Mucosa of rectum (tissue), 2 donors: ENCODE results near the gene PRKACA.

ENCODE experiments used
- H3K27ac ChIP-seq, 2 donors: one replicate each; pipeline ENCODE4 v1.7.0; 2013; ENCODE audit warnings: inconsistent platforms in 2 of 2, low read depth in 2 of 2, low read length in 2 of 2
- H3K27me3 ChIP-seq, 2 donors: one replicate each; pipeline ENCODE4 v1.7.0; 2013; ENCODE audit warnings: low read length in 2 of 2; ENCODE audit not compliant: control insufficient read depth in 2 of 2, insufficient read depth in 2 of 2
- H3K36me3 ChIP-seq, 2 donors: one replicate each; pipeline ENCODE4 v1.7.0; 2013; ENCODE audit warnings: low read length in 2 of 2; ENCODE audit not compliant: control insufficient read depth in 2 of 2, insufficient read depth in 2 of 2
- H3K4me1 ChIP-seq, 2 donors: one replicate each; pipeline ENCODE4 v1.7.0; 2013; ENCODE audit warnings: low read length in 2 of 2, mild to moderate bottlenecking in 1 of 2; ENCODE audit not compliant: control insufficient read depth in 2 of 2, insufficient read depth in 2 of 2
- H3K4me3 ChIP-seq, 2 donors: one replicate each; pipeline ENCODE4 v1.7.0; 2013; ENCODE audit warnings: low read length in 2 of 2
- H3K9ac ChIP-seq, 2 donors: one replicate each; pipeline ENCODE4 v1.7.0; 2013; ENCODE audit warnings: low read length in 2 of 2, low read depth in 1 of 2, mild to moderate bottlenecking in 1 of 2
- H3K9me3 ChIP-seq, 2 donors: one replicate each; pipeline ENCODE4 v1.7.0; 2013; ENCODE audit warnings: low read length in 2 of 2; ENCODE audit not compliant: control insufficient read depth in 2 of 2
- donor health status: healthy.
- donor health status: Normal muscosa, but diverticular disease.

PRKACA gene

GRCh38 chr19:14058182-14059092 is 59.1 kb downstream of the PRKACA start:
- Histone ChIP-seq H3K9me3 (no peaks in the 10 kb centered on the region), H3K4me3 (no peak overlapping the region), H3K9ac (no peak overlapping the region), H3K27ac (no peak overlapping the region), H3K4me1 (peaks cover 3 to 4% of the 10 kb centered on the region in 2 donors), H3K36me3 (no peaks in the 10 kb centered on the region), H3K27me3 (peaks cover 3 to 4% of the 10 kb centered on the region in 2 donors)

DNA sequence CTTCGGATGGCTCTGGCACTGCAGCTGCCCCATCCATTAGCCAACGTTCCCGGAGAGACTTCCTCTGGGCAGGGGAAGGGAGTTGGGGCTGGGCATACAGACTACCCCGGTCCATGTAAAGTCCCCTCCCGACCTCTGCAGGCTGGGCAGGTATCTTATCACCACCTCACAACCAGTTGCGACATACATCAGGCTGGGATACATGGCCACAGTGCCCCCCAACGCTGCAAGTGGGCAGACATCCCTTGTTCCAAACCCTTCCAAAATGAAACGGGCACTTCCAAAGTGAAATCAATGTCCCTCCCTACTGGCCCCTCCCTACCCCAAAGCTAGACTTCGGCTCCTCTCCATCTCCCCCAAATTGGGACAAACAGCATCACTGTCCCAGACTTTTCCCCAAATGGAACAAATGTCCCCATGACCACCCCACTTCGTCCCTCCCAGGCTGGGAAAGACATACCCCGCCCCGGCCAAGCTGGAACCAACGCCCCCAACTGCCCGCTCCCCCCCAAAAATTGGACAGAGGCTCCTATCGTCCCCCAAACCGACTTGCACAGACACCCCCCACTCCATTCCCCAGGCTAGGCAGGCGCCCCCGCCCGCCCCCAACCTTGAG is 60.7 kb downstream of the PRKACA start:
- Histone ChIP-seq H3K36me3 (no peaks in the 10 kb centered on the region), H3K27me3 (peaks cover 3 to 4% of the 10 kb centered on the region in 2 donors), H3K9me3 (no peaks in the 10 kb centered on the region), H3K9ac (no peak overlapping the region), H3K27ac (no peak overlapping the region), H3K4me3 (no peak overlapping the region), H3K4me1 (peaks cover 3 to 4% of the 10 kb centered on the region in 2 donors)

- Histone ChIP-seq H3K27me3 (peaks cover 3 to 4% of the 10 kb centered on the region in 2 donors), H3K9ac (no peak overlapping the region), H3K4me1 (peaks cover 0 to 4% of the 10 kb centered on the region in 2 donors), H3K36me3 (no peaks in the 10 kb centered on the region), H3K4me3 (no peak overlapping the region), H3K9me3 (no peaks in the 10 kb centered on the region), H3K27ac (no peak overlapping the region)
Observed at GRCh38 chr19:14056069-14056666, 61.4 kb downstream of the PRKACA start.

GRCh38 chr19:14055396-14055795 is 62.2 kb downstream of the PRKACA start:
- peaks cover 0 to 4% of the 10 kb centered on the region in 2 donors for H3K4me1 ChIP-seq
- H3K27ac ChIP-seq, result no peak overlapping the region
- H3K9me3 ChIP-seq, result no peaks in the 10 kb centered on the region
- peaks cover 3 to 4% of the 10 kb centered on the region in 2 donors for H3K27me3 ChIP-seq
- H3K4me3 ChIP-seq, result no peak overlapping the region
- no peak overlapping the region for H3K9ac ChIP-seq
- peaks cover 0 to 2% of the 10 kb centered on the region in 2 donors for H3K36me3 ChIP-seq

GRCh38 chr19:14054721-14055120 is 62.8 kb downstream of the PRKACA start:
- Histone ChIP-seq H3K9me3 (no peaks in the 10 kb centered on the region), H3K27me3 (peaks cover 3 to 4% of the 10 kb centered on the region in 2 donors), H3K9ac (no peak overlapping the region), H3K36me3 (peaks cover 0 to 2% of the 10 kb centered on the region in 2 donors), H3K4me1 (peaks cover 0 to 4% of the 10 kb centered on the region in 2 donors), H3K27ac (no peak overlapping the region), H3K4me3 (no peak overlapping the region)

GRCh38 chr19:14054099-14054498 is 63.5 kb downstream of the PRKACA start:
- no peaks in the 10 kb centered on the region for H3K9me3 ChIP-seq
- H3K4me3 ChIP-seq, result no peak overlapping the region
- H3K27ac ChIP-seq, result no peak overlapping the region
- H3K36me3 ChIP-seq, result peaks cover 0 to 2% of the 10 kb centered on the region in 2 donors
- H3K4me1 ChIP-seq, result peaks cover 0 to 4% of the 10 kb centered on the region in 2 donors
- H3K9ac ChIP-seq, result no peak overlapping the region
- peaks cover 3 to 4% of the 10 kb centered on the region in 2 donors for H3K27me3 ChIP-seq

DNA sequence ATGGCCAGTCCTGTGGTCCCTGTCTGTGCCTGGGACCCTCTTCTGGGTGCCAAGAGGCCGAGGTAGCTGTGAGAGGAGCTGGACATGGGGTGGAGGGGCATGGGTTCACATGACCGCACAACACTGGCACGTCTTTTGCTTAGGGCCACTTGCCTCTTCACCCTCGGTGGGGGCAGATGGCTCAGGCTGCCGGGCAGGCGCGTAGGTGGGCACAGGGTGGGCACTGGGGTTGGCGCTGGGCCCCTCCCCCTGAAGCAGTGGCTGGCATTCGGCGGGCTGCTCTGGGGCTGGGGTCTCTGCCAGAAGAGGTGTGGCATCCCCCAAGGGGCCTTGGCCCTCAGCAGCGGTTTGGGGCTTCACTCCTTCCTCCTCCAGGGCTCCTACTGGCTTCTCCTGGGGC is 64.1 kb downstream of the PRKACA start:
- no peak overlapping the region for H3K4me3 ChIP-seq
- peaks cover 0 to 2% of the 10 kb centered on the region in 2 donors for H3K36me3 ChIP-seq
- peaks cover 0 to 4% of the 10 kb centered on the region in 2 donors for H3K4me1 ChIP-seq
- H3K27ac ChIP-seq, result no peak overlapping the region
- H3K27me3 ChIP-seq, result peaks cover 1 to 3% of the 10 kb centered on the region in 2 donors
- H3K9me3 ChIP-seq, result no peaks in the 10 kb centered on the region
- no peak overlapping the region for H3K9ac ChIP-seq

- H3K9me3 ChIP-seq, result no peaks in the 10 kb centered on the region
- H3K9ac ChIP-seq, result no peak overlapping the region
- no peaks in the 10 kb centered on the region for H3K27me3 ChIP-seq
Observed at GRCh38 chr19:14053032-14053431, 64.5 kb downstream of the PRKACA start.

DNA sequence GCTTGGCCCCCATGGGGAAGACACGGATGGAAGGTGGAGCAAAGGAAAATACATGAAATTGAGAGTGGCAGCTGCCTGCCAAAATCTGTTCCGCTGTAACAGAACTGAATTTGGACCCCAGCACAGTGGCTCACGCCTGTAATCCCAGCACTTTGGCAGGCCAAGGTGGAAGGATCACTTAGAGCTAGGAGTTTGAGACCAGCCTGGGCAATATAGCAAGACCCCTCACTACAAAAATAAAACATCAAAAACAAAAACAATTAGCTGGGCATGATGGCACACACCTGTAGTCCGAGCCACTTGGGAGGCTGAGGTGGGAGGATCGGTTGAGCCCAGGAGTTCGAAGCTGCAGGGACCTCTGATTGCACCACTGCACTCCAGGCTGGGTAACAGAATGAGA is 65.1 kb downstream of the PRKACA start:
- Histone ChIP-seq H3K36me3 (peaks cover 0 to 2% of the 10 kb centered on the region in 2 donors), H3K9me3 (no peaks in the 10 kb centered on the region), H3K27me3 (no peaks in the 10 kb centered on the region), H3K27ac (no peak overlapping the region), H3K4me1 (no peaks in the 10 kb centered on the region), H3K9ac (no peak overlapping the region), H3K4me3 (no peak overlapping the region)

More at GRCh38 chr19:14053032-14053431, 64.5 kb downstream of the PRKACA start:
- Histone ChIP-seq H3K4me3 (no peak overlapping the region), H3K36me3 (peaks cover 0 to 2% of the 10 kb centered on the region in 2 donors), H3K27ac (no peak overlapping the region), H3K4me1 (peaks cover 0 to 3% of the 10 kb centered on the region in 2 donors)

GRCh38 chr19:14051980-14052379 is 65.6 kb downstream of the PRKACA start:
- no peaks in the 10 kb centered on the region for H3K9me3 ChIP-seq
- no peaks in the 10 kb centered on the region for H3K27me3 ChIP-seq
- no peak overlapping the region for H3K9ac ChIP-seq
- H3K36me3 ChIP-seq, result peaks cover 0 to 2% of the 10 kb centered on the region in 2 donors
- no peaks in the 10 kb centered on the region for H3K4me1 ChIP-seq
- H3K4me3 ChIP-seq, result no peak overlapping the region
- H3K27ac ChIP-seq, result no peak overlapping the region
